SK-N-MC (cell line): ENCODE results near the gene ARHGAP26.

ENCODE experiments used
- EZH2 ChIP-seq: fragments of 200-600 bp; sonication (generic); IDR thresholded peaks from one replicate; pipeline ENCODE4 v1.6.1; 2017; ENCODE audit warnings: antibody characterized with exemption
- POLR2AphosphoS5 ChIP-seq: IDR thresholded peaks from 2 replicates; pipeline ENCODE4 v1.6.1; 2012; ENCODE audit warnings: mild to moderate bottlenecking, low read depth, low read length, borderline replicate concordance

- TF ChIP-seq EZH2: no peak
- no peak for TF ChIP-seq POLR2AphosphoS5
These were observed 79.7 kb downstream of the ARHGAP26 start for GRCh38 chr5:142849880-142850279.
